GM12892 (cell line): Measurements from ENCODE around the gene SVEP1.

Source experiments
- POLR2A ChIP-seq: IDR thresholded peaks from 2 replicates; pipeline ENCODE4 v1.6.1; 2011; ENCODE audit warnings: low read depth, low read length, control low read depth
- POLR2AphosphoS5 ChIP-seq: IDR thresholded peaks from 2 replicates; pipeline ENCODE4 v1.6.1; 2011; ENCODE audit warnings: low read depth, low read length, control low read depth
- TAF1 ChIP-seq: IDR thresholded peaks from 2 replicates; pipeline ENCODE4 v1.6.1; 2011; ENCODE audit warnings: low read depth, mild to moderate bottlenecking, control low read depth, low read length, borderline replicate concordance

DNA sequence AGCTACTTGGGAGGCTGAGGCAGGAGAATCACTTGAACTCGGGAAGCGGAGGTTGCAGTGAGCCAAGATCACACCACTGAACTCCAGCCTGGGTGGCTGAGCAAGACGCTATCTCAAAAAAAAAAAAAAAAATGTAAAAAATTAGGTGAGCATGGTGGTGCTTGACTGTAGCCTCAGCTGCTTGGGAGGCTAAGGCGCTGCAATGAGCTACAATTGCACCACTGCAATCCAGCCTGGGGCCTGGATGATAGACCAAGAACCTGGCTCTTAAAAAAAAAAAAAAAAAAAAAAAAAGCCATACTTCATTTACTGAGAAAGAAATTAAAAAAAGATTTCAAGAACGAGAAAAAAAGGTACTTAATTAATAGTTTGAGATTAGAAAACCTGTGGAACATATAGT, 62.1 kb downstream of the SVEP1 start:
- TF ChIP-seq POLR2A, result no peak
- TF ChIP-seq POLR2AphosphoS5, result no peak
- no peak for TF ChIP-seq TAF1
